ENCODE measurements around the gene BANF1.

Gene BANF1

GRCh38 chr11:65976216-65977176 lies 25.8 kb upstream of the BANF1 start:
- no peaks in the 10 kb centered on the region for H3K4me1 ChIP-seq (ENCODE audit: control insufficient read depth, low read length)
- no peak overlapping the region for H3K27ac ChIP-seq (ENCODE audit: low read depth, low read length)
- H3K79me2 ChIP-seq (ENCODE audit: control insufficient read depth, low read length) = no peaks in the 10 kb centered on the region
- no peaks in the 10 kb centered on the region for H3K9me2 ChIP-seq (replicated peaks; ENCODE audit: control insufficient read depth, low read length)
- TF ChIP-seq EZH2phosphoT487 (IDR thresholded peaks at IDR 0.05; ENCODE audit: borderline replicate concordance, low read length) (no peak), CTCF (IDR thresholded peaks at IDR 0.05; ENCODE audit: low read depth, low read length, poor library complexity, severe bottlenecking) (no peak)
- H3K4me3 ChIP-seq (ENCODE audit: low read length) = no peak overlapping the region
- no peaks in the 10 kb centered on the region for H3F3A ChIP-seq (ENCODE audit: control insufficient read depth, insufficient read depth)
- no peaks in the 10 kb centered on the region for H3K27me3 ChIP-seq (ENCODE audit: control insufficient read depth, low read length)
- H3K36me3 ChIP-seq (ENCODE audit: control insufficient read depth, low read length) = peaks cover 39% of the 10 kb centered on the region
- H4K20me1 ChIP-seq (ENCODE audit: control insufficient read depth, insufficient read depth, low read depth, low read length) = no peaks in the 10 kb centered on the region; the same call in 1 of the 2 replicates
- H3K4me2 ChIP-seq (ENCODE audit: low read length) = no peak overlapping the region
- H3K9me3 ChIP-seq (ENCODE audit: control insufficient read depth, insufficient read depth, low read length) = no peaks in the 10 kb centered on the region

- Histone ChIP-seq H3K9me2 (replicated peaks; ENCODE audit: control insufficient read depth, low read length) (no peaks in the 10 kb centered on the region), H3K4me1 (ENCODE audit: control insufficient read depth, low read length) (no peaks in the 10 kb centered on the region), H3F3A (ENCODE audit: control insufficient read depth, insufficient read depth) (no peaks in the 10 kb centered on the region), H3K4me3 (ENCODE audit: low read length) (no peak overlapping the region), H3K27me3 (ENCODE audit: control insufficient read depth, low read length) (no peaks in the 10 kb centered on the region), H3K4me2 (ENCODE audit: low read length) (no peak overlapping the region), H4K20me1 (ENCODE audit: control insufficient read depth, insufficient read depth, low read depth, low read length) (no peaks in the 10 kb centered on the region; the same call in 1 of the 2 replicates), H3K9me3 (ENCODE audit: control insufficient read depth, insufficient read depth, low read length) (no peaks in the 10 kb centered on the region), H3K36me3 (ENCODE audit: control insufficient read depth, low read length) (peaks cover 31% of the 10 kb centered on the region), H3K27ac (ENCODE audit: low read depth, low read length) (no peak overlapping the region), H3K79me2 (ENCODE audit: control insufficient read depth, low read length) (no peaks in the 10 kb centered on the region)
- TF ChIP-seq EZH2phosphoT487 (IDR thresholded peaks at IDR 0.05; ENCODE audit: borderline replicate concordance, low read length) (no peak), CTCF (IDR thresholded peaks at IDR 0.05; ENCODE audit: low read depth, low read length, poor library complexity, severe bottlenecking) (no peak)
Measured at GRCh38 chr11:65977621-65978390, 24.5 kb upstream of the BANF1 start.

GRCh38 chr11:65978391-65979238 lies 23.7 kb upstream of the BANF1 start:
- no peak overlapping the region for H3K4me2 ChIP-seq (ENCODE audit: low read length)
- H3K4me1 ChIP-seq (ENCODE audit: control insufficient read depth, low read length) = no peaks in the 10 kb centered on the region
- H3F3A ChIP-seq (ENCODE audit: control insufficient read depth, insufficient read depth) = no peaks in the 10 kb centered on the region
- no peaks in the 10 kb centered on the region for H3K9me3 ChIP-seq (ENCODE audit: control insufficient read depth, insufficient read depth, low read length)
- no peak overlapping the region for H3K4me3 ChIP-seq (ENCODE audit: low read length)
- no peaks in the 10 kb centered on the region; the same call in 1 of the 2 replicates for H4K20me1 ChIP-seq (ENCODE audit: control insufficient read depth, insufficient read depth, low read depth, low read length)
- no peaks in the 10 kb centered on the region for H3K27me3 ChIP-seq (ENCODE audit: control insufficient read depth, low read length)
- no peak for TF ChIP-seq CTCF (IDR thresholded peaks at IDR 0.05; ENCODE audit: low read depth, low read length, poor library complexity, severe bottlenecking)
- TF ChIP-seq EZH2phosphoT487 (IDR thresholded peaks at IDR 0.05; ENCODE audit: borderline replicate concordance, low read length) = no peak
- no peak overlapping the region for H3K27ac ChIP-seq (ENCODE audit: low read depth, low read length)
- no peaks in the 10 kb centered on the region for H3K79me2 ChIP-seq (ENCODE audit: control insufficient read depth, low read length)
- no peaks in the 10 kb centered on the region for H3K9me2 ChIP-seq (replicated peaks; ENCODE audit: control insufficient read depth, low read length)
- H3K36me3 ChIP-seq (ENCODE audit: control insufficient read depth, low read length) = peaks cover 24% of the 10 kb centered on the region
